SIG-M5 treated with dmso at 0.1 percent for 504 hours (cell line): ENCODE data around the gene ARHGDIA.

ENCODE experiments used
- DNase-seq: peaks from one replicate; lab custom pipeline; 2025; ENCODE audit not compliant: unreplicated experiment; lab: John Stamatoyannopoulos, UW

ARHGDIA gene

GRCh38 chr17:81906476-81907218, 35.5 kb upstream of the ARHGDIA start:
- DNase-seq: no peak

GRCh38 chr17:81905993-81906392, 34.9 kb upstream of the ARHGDIA start:
- DNase-seq: no peak

- no peak for DNase-seq
Observed at GRCh38 chr17:81905424-81905875, 34.3 kb upstream of the ARHGDIA start.

- no peak for DNase-seq
Observed at GRCh38 chr17:81904600-81905423, 33.7 kb upstream of the ARHGDIA start.

- no peak for DNase-seq
Observed at GRCh38 chr17:81903896-81904599, 32.9 kb upstream of the ARHGDIA start.

- DNase-seq: no peak
Observed at GRCh38 chr17:81903415-81903831, 32.3 kb upstream of the ARHGDIA start.

GRCh38 chr17:81902653-81903414, 31.7 kb upstream of the ARHGDIA start:
- DNase-seq: no peak

- no peak for DNase-seq
Observed at GRCh38 chr17:81902023-81902652, 31.0 kb upstream of the ARHGDIA start, which contains the start of gene NPB. TSS of gene NPB (plus strand) at chr17:81902238. CDS start at chr17:81902278, 40 bp downstream.

GRCh38 chr17:81901167-81902022, 30.3 kb upstream of the ARHGDIA start:
- DNase-seq: no peak

- DNase-seq: no peak
Observed at GRCh38 chr17:81900181-81900820, 29.2 kb upstream of the ARHGDIA start.

- no peak for DNase-seq
Observed at GRCh38 chr17:81899514-81900166, 28.5 kb upstream of the ARHGDIA start.

- no peak for DNase-seq
Observed at GRCh38 chr17:81898885-81899284, 27.7 kb upstream of the ARHGDIA start.

GRCh38 chr17:81898029-81898866, 27.1 kb upstream of the ARHGDIA start:
- no peak for DNase-seq

GRCh38 chr17:81895400-81895799, 24.3 kb upstream of the ARHGDIA start:
- DNase-seq: no peak

- no peak for DNase-seq
Observed at GRCh38 chr17:81891303-81891552, 20.1 kb upstream of the ARHGDIA start.

GRCh38 chr17:81890447-81891302, 19.5 kb upstream of the ARHGDIA start:
- DNase-seq: no peak

GRCh38 chr17:81889602-81890001, 18.5 kb upstream of the ARHGDIA start:
- DNase-seq: no peak
